GM19463 (cell line): ENCODE measurements around the gene ELOA.
"Not testable (repeated sequence)": the region's sequence is repeated elsewhere in the genome, so short reads cannot be mapped to it uniquely, and the experiment has no call there.

Experiments used
- ATAC-seq: cut with Tn5 transposase; IDR thresholded peaks from one replicate; pipeline ENCODE4 v1.9.1; 2021; ENCODE audit warnings: mild to moderate bottlenecking, moderate library complexity; ENCODE audit not compliant: unreplicated experiment

ELOA gene

DNA sequence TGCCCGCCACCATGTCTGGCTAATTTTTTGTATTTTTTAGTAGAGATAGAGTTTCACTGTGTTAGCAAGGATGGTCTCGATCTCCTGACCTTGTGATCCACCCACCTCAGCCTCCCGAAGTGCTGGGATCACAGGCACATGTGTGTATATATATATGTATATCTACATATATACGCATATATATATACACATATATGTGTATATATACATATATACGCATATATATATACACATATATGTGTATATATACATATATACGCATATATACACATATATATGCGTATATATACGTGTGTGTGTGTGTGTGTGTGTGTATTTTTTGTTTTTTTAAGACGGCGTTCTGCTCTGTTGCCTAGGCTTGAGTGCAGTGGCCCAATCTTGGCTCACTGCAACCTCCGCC lies 39.9 kb downstream of the ELOA start:
- not testable (repeated sequence) for ATAC-seq

DNA sequence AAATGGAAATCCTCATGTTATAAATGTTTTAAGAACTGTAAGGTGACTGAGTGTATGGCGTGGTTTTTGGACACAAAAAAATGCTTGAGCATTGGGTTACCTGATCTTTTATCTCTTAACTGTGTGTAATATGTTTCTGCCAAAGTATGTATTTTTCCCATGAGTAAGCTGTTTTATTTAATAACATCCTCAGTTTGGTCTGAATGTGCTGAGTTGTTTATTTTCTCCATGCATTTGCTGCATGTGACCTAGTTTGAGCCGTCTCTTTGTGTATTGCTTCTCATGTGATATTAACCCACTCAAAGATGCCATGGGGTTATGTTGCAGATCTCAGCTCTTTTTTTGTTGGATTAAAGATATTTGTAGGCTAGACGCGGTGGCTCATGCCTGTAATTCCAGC lies 41.6 kb downstream of the ELOA start:
- no peak for ATAC-seq

DNA sequence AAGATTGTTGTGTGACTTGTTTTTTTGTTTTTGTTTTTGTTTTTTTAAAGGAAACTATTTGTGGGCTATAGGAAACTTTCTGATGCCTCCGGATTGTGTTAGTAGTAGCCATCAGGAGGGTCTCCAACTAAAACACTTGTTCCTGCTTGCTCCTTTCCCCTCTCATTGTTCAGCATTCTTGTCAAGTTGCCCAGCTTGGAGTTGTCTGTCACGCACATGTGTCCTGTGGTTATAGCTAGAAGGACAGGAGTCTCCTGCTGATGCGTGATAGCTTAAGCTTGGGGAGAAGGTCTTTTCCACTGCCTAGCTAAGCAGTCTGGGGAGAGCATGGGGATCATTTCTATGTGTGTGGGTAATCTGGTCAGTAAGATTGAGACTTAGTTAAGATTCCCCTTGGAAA lies 44.4 kb downstream of the ELOA start:
- no peak for ATAC-seq

DNA sequence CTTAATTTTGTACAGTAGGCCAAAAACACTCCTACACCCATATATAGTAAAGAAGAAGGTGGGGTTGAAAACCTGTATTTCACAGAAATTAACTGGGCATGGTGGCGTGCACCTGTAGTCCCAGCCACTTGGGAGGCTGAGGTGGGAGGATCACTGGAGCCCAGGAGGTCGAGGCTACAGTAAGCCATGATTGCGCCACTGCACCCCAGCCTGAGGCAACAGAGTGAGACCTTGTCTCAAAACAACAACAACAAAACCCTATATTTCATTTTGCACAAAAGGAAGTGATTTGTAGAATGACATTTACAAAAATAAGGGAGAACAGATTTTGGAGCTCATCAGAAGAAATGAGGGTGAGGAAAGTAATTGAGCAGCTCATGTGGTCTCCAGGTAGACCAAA lies 45.4 kb downstream of the ELOA start:
- no peak for ATAC-seq

DNA sequence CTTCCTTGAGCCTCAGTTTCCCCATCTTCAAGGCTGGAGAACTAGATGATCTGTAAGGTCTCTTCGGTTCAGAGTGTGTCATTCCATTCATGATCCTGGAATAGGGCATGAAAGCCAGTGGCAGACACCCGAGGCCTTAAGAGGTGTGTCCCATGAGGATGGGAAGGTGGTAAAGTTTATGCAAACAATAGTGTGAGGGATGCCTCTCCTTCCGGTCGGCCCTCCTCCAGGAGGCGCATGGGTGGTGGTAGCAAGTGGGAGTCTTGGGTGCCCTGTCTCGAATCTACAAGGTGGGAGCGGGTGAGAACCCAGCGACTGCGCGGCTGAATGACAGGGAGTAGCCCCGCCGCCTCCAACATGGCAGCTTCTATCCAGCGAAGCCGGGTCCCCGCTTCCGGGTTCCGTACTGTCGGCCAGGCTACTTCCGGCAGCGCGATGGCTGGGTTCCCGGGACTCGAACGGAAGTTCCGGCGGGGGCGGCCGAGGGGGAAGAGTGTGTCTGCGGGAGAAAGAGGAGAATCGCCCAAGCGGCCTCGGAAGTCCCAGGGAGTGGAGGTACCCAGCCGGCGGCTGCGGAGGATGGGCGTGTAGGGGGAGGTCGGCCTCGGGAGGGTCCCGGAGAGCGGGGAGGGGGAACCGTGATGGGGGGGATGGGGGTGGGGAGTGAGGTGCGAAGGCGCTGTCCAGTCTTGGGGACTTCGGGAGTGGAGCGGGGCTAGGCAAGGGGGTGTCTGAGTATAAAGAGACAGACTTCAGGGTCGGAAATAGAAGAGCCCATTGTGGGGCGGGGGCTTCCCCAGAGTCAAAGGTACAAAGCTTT lies 47.6 kb downstream of the ELOA start, which contains the start of gene LYPLA2:
Gene LYPLA2 (plus strand): TSS at position 450 of the 820 bp plus-strand sequence. CDS start 1,538 bp downstream, outside the sequence.
- ATAC-seq = peak; percentile 91

DNA sequence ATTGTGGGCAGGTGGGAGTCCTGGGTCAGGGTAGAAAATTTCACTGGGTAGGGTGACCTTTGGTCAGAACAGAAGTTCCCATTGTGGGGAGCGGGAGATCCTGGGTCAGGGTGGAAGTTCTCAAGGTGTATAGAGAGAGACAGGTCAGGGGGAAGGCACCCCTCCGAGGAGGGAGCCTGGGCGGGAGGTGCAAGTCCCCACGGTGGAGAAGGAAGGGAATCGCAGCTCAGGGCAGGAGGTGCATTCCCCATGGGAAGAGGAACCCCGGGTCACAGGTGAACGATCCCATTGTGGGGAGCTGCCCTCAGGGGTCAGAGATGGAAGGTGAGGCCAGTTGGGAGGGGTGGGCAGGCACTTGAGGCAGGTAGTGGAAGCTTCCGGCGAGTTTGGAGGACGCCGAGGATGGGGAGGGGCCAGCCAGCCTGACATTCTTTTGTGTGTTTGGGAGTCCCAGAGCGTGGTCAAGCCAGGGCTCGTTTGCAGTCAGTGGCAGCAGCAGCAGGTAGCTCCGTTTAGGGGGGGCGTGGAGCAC lies 48.3 kb downstream of the ELOA start:
- ATAC-seq = no peak

DNA sequence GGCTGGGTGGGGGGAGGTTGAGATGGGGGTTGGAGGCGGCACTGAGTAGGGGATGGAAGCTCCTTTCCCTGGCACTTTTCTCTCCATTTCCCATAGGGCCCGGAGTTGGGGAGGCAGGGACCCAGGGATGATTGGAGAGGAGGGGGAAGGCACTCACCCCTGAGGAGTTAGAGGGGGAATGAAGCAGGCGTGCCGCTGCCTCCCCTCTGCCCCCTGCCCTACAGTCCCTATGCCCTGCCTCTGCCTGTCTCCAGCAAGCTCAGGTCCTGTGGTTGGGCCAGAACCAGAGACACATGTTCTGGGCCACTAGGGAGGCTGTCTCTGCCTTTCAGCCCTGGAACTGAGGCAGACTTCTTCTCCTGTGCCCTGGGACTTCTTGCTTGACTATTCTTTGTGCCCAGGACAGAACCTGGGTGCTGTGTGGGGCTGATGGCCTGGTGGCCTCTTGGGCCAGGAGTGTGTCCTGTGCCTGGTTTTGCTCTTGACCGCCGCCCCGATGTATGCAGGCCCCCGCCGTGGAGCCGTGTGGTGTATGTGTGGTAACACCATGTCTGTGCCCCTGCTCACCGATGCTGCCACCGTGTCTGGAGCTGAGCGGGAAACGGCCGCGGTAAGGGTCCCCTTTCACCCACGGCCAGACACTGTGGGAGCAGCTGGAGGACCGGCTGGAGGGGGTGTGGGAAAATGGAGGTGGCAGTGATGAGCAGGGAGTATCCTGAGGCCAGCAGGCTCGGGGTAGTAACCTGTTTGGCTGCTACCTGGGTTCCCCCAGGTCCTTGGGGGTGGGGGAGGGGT lies 49.1 kb downstream of the ELOA start:
- ATAC-seq = no peak

DNA sequence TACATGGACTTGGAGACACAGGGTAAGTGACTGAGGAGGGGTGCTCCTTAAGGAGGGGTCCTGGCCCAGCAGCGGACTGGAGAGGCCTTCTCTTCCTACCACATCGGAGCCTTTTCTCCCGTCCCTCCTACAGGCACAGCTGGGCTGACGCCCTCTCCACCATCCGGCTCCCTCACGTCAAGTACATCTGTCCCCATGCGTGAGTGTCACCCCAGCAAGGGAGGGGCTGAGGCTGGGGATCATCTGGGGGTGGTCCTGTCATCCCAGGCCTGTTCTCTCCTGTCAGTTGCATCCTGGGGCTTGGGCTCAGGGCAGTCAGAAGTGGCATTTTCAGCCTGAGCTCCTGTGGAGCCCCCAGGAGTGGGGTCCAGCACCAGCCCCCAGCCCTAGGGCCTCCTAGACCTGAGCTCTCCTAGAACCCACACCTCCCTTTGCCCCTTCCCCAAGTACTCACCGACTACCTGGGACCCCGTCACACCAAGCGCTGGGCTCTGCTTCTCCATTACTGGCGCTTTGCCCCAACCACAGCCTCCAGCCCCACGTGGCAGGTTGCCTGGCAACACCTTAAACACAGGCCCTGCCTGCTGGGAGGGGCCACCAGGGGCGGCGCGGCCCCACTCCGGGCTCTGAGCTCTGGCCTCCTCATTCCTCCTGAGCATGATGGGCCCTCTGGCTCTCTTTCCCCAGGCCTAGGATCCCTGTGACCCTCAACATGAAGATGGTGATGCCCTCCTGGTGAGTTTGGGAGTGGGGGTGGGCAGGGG lies 49.9 kb downstream of the ELOA start:
- no peak for ATAC-seq

DNA sequence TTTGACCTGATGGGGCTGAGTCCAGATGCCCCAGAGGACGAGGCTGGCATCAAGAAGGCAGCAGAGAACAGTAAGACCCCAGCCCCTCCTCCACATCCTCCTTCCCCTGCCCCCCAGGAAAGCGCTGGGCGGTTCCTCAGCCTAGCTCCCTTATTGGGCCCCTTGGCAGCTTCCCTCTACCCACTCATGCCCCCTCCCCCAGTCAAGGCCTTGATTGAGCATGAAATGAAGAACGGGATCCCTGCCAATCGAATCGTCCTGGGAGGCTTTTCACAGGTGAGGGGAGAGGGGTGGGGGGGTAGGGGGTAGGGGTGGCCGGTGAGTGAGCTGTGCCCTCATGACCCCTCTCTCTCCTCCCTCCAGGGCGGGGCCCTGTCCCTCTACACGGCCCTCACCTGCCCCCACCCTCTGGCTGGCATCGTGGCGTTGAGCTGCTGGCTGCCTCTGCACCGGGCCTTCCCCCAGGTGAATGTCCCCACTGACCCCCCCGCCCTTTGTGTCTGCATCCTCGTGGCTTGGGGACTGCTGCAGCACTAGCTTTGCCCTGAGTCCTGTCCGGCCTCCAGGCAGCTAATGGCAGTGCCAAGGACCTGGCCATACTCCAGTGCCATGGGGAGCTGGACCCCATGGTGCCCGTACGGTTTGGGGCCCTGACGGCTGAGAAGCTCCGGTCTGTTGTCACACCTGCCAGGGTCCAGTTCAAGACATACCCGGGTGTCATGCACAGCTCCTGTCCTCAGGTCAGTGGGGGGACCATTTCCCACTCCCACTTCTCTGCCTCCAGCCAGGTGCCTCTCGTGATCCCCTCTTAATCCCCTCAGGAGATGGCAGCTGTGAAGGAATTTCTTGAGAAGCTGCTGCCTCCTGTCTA lies 50.8 kb downstream of the ELOA start:
- no peak for ATAC-seq

DNA sequence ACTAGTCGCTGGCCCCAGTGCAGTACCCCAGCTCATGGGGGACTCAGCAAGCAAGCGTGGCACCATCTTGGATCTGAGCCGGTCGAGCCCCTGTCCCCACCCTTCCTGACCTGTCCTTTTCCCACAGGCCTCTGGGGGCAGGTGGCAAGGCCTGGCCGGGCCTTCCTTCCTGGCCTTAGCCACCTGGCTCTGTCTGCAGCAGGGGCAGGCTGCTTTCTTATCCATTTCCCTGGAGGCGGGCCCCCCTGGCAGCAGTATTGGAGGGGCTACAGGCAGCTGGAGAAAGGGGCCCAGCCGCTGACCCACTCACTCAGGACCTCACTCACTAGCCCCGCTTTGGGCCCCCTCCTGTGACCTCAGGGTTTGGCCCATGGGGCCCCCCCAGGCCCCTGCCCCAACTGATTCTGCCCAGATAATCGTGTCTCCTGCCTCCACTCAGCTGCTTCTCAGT lies 51.5 kb downstream of the ELOA start:
- ATAC-seq = not testable (repeated sequence)

DNA sequence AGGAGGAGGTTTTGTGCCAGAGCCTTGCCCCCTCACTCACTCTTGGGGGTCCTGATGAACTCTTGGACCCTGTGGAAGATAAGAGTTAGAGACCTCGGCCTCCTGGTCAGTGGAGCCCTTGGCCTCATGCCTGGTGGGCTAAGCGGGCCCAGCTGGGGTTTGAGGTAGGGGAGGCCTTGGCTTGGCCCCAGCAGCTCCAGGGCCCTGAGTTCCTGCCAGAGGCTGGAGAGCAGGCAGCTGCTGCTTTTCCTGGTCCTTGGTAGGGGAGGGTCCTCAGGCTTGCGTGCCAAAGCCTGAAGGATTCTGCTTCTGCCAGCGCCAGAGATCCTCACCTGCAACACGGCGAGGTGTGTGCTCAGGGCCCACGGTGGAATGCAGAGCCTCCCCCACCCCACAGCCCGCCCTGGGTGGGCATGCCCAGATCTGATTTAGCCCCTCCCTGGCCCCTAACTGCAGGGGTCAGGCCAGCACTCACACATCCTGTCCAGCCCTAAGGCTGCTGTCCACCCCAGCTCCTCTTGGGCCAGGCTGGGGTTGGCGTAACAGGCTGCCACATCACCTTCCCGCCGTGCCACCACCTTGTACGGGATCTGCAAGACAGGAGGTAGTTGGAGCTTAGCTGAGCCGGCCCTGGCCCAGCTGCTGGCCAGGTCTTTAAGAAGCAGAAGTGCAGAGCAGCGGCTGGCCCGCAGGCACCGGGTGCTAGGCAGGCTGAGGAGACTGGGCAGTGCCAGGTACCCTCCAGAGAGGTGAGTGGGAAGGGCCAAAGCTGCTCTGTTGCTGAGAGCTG lies 52.6 kb downstream of the ELOA start:
- ATAC-seq = no peak

DNA sequence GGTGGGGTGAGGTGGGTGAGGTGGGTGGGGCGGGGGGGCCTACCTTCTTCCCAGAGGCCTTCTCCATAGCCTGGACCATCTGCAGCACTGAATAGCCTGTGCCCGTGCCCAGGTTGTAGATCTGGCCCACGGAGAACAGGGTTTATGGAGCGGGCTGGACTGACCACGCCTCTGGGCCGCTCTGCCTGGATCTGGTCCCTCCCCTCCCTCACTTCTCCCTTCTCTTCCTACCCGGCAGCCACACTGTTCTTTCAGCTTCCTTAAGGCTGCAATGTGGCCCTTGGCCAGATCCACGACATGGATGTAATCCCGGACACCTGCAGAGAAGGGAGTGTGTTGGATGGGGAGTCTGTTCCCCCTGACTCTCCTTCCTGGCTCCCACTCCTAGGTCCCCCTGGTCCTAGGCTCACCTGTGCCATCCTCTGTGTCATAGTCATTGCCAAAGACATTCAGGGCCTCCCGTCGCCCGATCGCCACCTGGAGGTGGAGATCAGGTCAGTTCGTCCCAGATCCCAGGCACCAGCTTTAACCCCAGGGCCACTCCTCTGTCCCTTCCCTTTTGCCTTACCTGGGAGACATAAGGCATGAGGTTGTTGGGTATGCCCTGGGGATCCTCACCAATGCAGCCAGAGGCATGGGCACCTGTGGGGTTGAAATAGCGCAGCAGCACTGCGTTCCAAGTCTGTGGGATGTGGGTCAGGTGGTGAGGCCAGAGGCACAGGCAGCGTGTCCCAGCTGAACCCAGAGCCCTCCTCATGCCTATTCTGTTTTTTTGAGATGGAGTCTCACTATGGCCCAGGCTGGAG lies 53.4 kb downstream of the ELOA start:
- no peak for ATAC-seq

DNA sequence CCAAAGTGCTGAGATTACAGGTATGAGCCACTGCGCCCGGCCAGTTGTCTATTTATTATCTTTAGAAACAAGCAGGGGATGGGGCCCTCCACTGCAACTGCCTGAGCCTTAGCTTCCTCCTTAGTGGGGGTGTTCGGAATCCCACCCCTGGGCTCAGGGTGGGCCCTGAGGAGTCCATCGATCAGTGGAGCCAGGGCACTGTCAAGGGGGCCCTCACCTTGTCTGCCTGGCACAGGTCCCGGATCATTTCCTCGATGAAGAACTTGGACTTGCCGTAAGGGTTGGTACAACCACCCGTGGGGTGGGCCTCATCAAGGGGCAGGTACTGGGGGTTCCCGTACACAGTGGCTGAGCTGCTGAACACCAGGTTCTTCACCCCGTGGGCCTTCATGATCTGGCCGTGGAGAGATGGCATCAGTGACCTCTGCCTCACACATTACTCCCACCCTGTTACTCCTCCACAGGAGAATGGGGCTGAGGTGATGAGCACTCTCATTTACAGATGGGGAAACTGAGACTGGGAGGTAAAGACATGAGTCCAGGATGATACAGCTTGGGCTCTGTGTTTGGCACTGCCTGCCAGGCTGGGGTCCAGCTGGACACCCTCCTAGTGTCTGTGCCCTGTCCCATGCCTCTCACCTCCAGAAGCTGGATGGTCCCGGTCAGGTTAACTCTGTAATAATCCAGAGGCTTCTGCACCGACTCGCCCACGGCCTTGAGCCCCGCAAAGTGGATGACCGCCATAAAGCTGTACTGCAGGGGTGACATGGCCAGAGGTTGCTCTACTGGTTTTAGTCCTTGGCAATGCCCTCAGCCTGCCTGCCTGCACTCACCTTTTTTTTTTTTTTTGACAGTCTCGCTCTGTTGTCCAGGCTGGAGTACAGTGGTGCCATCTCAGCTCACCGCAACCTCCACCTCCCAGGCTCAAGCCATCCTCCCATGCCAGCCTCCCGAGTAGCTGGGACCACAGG lies 54.5 kb downstream of the ELOA start:
- no peak for ATAC-seq

DNA sequence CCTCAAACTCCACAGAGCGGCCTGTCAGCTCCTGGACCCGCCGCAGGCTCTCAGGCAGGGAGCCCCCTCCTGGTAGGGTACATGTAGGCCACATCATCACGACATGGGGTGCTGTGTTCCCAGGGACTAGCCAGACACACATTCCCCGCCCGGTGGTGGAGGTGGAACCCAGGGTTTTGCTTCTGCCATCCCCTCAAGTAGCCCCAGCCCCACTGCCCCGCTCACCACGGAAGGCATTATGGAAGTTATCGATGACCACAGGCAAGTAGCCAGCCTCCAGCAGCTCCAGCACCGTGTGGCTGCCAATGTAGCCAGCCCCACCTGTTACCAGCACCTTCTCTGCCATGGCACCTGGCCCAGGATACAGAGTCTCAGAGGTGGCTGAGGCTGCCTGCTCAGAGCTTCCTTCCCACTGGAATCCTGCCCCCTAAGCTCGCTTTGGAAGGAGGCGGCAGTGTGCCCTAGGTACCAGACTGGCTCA lies 55.4 kb downstream of the ELOA start:
- ATAC-seq = no peak

DNA sequence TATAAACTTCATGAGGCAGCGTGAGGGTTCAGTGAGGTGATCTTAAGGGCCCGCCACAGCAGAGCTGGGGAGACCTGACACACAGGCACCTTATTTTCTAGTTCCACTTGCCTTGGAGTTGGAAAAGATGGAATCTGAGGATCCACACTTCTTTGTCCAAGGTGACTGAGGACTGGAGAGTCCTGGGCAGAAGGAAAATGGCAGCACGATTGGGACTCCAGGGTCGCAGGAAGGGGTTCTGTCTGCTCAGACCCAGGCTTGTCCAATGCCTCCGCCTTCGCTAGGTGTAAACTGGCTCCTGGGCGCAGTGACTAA lies 55.9 kb downstream of the ELOA start:
- no peak for ATAC-seq

DNA sequence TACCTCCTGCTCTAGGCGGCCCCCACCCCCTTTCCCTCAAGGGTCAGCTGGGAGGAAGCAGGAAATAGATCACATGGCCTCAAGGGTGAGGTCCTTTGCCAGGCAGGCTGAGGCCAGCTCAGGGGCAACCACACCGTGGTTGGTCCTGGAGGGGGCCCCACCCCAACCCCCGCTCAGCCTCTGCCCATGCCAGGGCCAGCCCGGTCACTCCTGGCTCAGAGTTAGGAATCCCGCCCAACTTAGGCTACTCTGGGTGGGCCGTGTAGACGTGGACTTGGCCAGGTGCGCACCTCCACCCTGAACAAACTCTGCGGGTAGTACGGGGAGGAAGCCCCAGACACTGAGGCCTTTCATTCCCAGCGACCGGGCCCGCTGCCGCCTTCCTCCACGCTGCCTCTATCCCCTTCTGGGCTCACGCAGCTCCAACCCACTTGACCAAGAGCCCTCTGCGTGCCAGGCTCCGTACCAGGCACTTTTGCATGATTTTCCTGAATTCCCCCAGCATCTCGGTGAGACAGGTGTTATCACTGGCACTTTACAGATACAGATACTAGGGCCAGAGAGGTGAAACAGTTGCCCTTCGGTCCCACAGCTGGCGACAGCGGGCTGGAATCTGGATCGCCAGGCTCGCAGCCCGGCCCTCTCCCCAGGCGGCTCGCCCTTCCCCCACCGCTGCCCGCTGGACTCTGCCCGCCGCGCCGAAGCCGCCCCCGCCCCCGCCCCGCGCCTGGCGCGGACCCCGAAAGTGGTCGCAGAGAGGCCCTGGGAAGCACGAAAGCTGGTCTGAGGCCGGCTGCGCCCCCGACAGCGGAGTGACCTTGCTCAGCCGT lies 56.5 kb downstream of the ELOA start:
- ATAC-seq = peak; percentile 5
